Activated CD8-positive, alpha-beta memory T cell treated with anti-CD3 and anti-CD28 coated beads, Interleukin-2, amount 50 U/mL, for 1 hour (primary cell): ENCODE results near the gene DNAJB1.

Experiments used
- DNase-seq: peaks from one replicate; pipeline ENCODE4 v3.0.0-alpha.2; 2020; ENCODE audit errors: extremely low read depth

The DNAJB1 gene

DNA sequence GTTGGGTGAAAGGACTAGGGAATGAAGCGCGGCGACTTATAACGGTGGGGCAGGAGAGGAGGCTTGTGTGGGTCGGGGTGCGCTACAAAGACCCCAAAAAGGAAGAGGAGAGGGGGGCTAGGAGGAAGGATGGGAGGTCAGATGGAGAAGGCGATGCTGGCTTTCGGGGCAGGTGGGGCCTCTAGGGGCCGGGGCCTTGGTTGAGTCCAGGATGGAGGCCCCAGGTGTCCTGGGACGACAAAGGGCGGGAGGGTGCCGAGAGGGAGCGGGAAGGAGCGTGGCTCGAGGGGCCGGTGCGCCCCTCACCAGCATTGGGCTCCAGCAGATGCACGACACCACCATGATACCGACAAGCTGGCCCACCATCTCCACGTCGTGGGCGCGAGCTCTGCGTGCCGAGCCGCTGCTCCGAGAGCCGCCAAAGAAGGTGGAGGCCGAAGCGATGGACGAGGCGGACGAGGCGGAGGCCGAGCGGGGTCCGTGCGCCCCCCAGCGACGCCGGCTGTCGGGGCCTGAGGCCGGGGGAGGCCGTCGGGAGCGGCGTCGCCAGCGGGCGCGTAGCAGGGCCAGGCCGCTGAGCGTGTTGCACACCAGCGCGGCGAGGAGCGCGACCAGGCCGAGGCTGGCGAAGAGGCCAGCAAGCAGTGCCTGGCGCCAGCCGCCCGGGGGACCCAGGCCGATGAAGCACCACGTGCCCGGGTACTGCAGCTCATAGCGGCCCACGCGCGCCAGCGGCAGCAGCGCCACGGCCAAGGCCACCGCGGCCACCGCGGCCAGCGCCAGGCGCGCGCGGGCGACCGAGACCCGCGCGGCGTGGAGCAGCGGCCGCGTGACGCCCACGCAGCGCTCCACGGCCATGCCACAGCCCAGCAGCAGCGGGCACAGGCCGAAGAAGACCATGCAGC is 44.9 kb downstream of the DNAJB1 start:
- DNase-seq: no peak

DNA sequence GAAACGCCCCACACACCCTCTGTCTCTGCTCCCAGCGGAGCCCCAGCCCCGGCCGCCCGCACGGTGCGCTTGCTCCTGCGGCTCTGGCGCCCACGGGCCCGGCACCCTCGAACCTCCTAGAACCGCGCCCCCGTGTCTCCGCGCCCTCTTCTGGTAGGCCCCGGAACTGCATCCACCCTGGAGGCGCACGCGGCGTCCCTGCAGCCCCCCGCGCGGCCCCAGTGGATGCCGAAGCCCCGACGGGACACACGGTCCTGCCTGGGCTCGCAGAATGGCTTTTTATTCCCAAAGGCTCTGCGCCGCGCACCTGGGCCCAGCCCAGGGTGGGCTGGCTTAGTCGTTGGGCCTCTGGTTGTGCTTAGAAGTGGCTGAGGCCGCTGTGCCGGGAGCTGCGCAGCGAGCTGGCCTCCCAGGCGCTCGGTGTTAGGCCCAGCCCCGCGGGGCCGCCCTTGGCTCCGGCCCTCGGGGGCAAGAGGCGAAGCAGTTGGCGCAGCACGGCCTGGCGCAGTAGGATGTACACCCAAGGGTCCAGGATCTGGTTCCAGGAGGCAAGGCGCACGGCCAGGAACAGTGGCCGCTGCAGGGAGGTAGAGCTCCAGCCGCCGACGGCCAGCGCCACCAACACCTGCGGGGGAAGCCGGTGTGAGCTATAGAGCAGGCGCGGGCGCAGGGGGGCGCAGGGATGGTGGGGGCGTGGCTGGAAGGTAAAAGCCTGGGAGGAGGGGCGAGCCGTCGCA is 45.8 kb downstream of the DNAJB1 start:
- DNase-seq: peak; percentile 43

DNA sequence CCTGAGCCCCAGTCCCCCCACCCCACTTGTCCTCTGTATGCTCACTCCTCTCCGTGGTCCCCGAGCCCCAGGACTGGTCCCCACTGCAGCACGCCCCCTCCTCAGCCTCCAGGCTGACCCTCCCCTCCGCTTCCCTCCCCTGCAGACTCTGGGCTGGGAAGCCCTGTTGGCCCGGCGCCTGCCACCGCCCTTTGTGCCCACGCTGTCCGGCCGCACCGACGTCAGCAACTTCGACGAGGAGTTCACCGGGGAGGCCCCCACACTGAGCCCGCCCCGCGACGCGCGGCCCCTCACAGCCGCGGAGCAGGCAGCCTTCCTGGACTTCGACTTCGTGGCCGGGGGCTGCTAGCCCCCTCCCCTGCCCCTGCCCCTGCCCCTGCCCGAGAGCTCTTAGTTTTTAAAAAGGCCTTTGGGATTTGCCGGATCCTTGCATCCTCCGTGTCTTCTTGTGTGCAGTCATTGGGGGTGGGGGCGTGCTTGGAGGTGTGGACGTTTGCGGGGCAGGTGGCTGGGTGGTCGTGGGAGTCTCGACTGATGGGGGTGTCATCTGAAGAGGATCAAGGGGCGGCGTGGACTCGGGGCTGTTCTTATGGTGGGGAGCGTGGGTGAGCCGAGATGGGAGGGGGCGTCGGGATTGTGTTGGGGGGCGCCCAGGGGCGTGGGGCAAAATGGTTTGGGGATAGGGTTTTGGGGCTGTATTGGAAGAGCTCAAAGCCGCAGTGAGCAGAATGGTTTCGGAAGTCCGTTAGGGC is 46.6 kb downstream of the DNAJB1 start:
- DNase-seq: no peak

DNA sequence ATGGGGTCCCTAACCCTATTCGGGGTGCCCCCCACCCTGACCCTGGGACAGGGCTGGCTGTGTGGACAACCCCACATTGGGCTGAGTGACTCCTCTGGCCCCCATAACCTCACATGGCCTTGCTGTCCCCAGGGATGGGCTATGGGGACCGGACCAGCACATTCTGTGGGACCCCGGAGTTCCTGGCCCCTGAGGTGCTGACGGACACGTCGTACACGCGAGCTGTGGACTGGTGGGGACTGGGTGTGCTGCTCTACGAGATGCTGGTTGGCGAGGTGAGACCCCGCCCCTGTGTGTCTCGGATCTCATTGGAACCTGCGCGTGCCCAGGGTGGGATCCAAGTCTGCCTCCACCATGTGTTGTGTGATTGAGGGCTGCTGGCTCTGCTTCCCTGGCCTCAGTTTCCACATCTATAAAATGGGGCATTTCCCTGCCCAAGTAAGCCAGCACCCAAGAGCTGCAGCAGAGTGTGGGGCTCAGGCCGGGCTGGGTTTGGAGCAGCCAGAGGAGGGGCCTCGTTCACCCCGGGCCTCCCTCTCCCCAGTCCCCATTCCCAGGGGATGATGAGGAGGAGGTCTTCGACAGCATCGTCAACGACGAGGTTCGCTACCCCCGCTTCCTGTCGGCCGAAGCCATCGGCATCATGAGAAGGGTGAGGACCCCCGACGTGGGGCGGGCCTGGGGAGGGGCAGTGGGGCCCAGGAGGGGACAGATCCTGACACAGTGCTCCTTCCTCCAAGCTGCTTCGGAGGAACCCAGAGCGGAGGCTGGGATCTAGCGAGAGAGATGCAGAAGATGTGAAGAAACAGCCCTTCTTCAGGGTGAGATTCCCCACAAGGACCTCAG is 47.9 kb downstream of the DNAJB1 start:
- no peak for DNase-seq

DNA sequence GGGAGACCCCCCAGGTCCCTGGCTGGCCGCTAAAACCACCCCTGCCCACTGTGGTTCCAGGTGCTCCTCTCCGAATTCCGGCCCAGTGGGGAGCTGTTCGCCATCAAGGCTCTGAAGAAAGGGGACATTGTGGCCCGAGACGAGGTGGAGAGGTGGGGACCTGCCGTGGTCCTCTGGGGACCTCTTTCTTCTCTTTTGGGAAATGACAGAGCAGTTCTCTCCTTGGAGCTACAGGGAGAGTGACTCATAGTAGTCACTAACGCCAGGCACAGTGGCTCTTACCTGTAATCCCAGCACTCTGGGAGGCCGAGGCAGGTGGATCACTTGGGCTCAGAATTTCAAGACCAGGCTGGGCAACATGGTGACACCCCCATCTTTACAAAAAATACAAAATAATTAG is 50.4 kb downstream of the DNAJB1 start:
- DNase-seq: no peak

DNA sequence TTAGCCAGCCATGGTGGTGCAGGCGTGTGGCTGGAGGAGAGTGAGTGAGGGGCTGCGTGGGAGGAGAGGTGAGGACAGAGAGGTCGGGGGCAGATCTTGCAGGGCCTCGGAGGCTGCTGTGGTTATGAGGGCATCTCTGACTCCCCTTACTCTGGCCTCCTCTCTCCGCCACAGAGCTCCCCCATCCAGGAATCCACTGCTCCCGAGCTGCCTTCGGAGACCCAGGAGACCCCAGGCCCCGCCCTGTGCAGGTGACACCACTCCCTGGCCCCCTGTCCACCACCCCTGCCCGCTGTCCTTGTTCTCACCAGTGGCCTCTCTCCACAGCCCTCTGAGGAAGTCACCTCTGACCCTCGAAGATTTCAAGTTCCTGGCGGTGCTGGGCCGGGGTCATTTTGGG is 50.8 kb downstream of the DNAJB1 start:
- no peak for DNase-seq
